HG03045 (cell line): ENCODE data around the gene GSDME.

Experiments
- ATAC-seq: cut with Tn5 transposase; IDR thresholded peaks from one replicate; pipeline ENCODE4 v1.9.1; 2021; ENCODE audit warnings: mild to moderate bottlenecking, moderate library complexity; ENCODE audit not compliant: unreplicated experiment

Gene GSDME

DNA sequence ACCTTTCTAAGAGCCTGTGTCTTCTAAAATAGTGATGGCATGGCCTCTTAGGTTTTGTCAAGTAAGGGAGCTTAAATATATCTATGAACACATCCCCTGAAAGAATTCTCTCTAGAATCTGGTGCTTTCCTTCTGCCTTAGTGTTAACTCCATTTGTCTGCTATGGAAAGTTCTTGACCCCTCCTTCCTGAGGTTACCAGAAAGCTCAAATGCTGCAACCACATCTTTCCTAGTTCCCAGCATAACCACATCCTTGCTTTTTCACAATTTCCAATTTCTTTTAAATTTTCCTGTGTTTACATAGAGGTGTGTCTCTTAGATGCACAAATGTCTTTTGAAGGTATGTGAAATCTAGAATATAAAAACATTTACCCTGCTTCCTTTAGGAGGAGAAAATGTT is 16.4 kb upstream of the GSDME start:
- no peak for ATAC-seq

DNA sequence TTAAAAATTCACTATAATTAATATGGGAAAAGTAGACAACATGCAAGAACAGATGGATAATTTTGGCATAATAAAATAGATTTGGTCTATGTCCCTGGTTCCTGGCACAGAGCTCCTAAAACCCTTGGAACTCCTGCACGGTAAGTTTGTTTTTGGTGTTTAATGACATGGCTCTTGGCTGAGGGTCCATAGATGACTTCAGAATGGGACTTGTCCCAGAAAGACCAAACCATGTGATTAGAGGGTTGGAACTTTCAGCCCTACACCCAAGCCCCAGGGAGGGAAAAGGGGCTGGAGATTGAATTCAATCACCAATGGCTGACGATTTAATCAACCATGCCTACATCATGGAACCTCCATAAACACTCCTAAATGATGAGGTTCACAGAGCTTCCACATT is 12.6 kb upstream of the GSDME start:
- ATAC-seq = no peak

DNA sequence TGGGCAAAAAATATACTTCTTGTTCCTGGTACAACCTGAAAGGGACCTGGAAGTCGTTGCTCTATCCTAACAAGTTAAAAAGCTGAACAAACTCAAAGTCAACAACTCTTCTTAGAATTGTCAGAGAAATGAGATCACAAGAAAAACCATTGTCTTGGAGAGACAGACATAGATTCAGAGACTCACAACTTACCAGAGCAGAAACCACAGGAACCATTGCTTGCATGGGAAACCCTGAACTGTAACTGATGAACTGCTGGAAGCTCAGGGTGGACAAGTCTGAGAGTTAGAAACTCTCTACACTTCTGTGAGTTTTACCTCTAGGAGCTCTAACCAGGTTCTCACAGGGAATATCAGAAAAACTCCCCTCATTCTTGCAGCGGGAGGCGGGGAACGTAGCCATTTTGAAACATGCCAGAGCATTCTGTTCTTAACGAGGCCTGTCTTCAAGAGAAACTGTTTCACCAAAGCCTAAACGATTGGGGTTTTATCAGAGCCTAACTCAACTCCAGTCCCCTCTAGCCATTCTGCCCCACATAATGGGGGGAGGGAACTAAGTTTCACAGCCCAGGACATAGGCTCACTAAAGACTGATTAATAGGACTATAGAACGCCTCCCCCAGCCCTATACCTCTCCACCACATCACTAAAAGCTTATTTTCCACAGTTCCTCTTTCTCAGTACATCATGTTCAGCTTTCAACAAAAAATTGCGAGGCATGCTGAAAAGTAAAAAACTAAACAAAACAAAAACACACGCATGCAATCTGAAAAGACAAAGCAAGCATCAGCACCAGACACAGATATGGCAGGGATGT is 12.0 kb upstream of the GSDME start:
- no peak for ATAC-seq

DNA sequence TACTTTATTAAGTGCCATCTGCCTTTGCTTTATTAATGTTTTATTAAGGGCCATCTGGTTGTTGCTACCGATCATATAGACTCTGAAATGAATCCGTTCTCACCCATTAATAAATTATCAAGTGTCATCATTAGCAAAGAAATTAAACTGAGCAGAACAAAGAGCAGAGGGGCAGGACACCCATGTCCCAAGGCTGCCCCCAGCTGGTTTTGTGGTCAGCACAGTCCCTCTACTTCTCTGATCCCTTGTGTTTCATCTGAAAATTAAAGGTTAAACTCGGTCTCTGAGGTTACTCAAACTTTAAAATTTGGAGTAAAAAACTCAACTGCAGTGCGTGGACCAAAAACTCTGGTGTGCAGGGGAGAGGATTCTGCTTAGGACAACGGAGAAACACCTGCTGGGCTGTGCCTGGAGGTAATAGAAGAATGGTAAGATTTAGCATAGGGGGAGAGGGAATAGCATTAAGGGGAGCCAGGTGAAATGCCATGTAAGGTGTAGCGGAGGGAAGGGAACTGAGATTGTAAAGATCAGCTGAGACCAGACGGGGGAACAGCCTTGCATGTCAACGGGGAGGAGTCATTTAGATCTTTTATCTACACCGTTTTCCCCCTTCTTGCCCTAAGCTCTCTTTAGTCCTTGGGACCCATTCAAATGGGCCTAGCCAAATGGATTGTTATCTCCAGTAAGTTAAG is 10.8 kb upstream of the GSDME start:
- ATAC-seq = no peak

DNA sequence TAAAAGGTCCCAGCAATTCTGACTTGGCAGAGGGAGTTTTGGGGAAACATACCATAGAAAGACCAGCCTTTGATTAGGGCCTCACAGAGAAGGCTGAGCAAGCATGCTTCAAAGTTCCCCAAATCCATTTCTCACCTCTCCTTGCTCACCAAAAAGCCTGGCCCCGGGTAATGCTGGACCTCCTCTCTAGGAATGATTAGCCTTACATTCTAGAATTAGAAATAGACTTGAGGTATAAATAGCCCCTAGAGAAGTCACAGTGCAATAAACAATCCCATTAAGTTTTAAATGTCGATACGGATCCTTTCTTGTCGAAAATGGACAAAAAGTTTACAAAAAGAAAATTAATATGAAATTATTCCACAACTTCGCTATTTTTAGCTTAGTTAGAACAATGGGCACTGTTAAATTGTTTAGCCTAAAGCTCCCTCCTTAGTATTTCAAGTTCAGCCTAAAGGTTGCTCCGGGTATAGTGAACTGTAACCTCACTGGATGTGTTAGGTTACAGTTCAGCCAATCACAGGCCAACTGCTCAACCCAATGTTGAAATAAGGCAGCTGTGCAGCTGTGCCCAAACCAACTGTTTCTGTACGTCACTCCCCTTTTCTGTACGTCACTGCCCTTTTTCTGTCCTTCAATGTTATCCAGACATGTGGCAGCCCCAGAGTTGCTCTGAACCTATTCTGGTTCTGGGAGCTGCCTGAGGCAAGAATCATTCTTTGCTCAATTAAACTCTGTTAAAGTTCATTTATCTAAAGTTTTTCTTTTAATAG is 7.9 kb upstream of the GSDME start:
- no peak for ATAC-seq

DNA sequence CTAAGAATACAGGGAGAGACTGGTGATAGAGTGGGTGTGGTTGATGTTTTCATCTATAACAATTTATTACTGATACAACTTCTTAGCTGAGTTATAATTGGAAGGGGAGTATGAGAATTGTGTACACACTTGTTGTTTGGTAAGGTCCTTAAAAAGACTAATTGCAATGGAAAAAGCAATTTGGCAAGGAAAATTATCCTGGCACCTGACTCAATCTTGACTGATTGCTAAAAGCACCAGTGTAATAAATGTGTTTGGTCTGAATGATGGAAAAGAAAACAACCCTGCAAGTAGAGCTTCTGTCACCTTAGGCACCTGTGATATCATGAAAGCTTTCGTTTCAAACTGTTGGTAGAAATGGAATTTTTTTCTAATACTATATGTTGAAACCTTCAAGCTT is 6.7 kb upstream of the GSDME start:
- ATAC-seq = no peak

DNA sequence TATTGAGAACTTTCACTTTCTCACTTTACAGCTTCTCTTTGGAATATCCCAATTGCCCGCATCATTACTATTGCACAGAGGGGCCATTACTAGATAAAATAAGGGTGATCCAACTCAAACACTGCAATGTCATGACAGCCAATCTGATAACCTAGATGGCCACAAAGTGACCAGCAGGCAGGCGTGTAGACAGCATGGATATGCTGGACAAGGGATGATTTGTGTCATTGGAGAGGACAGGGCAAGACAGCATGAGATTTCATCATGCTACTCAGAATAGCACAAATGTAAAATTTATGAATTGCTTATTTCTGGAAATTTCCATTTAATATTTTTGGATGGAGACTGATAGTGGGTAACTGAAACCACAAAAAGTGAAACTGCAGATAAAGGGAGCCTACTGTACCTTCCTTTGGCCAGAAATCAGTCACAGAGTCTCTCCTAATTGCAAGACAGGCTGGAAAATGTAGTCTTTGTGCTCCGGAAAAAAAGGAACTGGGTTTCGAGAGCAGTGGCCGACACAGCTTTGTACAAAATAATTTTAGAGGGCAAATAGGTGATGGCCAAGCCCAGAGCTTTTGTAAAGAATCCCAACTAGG is 6.1 kb upstream of the GSDME start:
- ATAC-seq = no peak

DNA sequence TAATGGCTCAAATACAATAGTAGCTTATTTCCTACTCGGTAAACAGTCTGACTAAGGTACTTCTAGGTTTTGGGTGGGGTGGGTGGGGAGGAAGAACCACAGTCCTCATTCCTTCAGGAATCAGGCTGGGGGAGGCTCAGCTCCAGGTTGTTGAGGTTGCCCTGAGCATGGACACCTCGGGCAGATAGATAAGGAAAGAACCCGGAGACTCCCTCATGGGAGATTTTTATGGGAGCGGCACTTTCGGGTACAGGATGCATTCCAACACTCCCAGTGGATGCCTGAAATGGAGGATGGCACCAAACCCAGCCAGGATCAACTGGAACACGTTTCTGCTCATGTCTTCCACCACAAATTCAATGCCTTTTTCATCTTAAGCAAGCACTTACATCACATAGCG is 5.5 kb upstream of the GSDME start:
- no peak for ATAC-seq

DNA sequence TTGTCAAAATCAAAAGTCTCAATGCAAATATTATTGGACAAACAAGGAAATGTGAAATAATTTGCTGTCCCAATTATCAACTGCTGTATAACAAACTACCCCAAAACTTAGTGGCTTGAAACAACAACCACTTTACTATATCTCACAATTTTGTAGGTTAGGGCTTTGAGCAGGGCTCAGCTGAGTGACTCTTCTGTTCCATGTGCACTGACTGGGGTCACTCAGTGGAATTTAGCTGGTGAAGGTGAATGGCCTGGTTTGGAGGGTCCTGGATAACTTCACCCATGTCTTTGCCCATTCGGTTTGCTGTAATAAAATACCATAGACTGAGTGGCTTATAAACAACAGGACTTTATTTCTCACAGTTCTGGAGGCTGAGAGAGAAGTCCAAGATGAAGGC is 3.7 kb upstream of the GSDME start:
- no peak for ATAC-seq

DNA sequence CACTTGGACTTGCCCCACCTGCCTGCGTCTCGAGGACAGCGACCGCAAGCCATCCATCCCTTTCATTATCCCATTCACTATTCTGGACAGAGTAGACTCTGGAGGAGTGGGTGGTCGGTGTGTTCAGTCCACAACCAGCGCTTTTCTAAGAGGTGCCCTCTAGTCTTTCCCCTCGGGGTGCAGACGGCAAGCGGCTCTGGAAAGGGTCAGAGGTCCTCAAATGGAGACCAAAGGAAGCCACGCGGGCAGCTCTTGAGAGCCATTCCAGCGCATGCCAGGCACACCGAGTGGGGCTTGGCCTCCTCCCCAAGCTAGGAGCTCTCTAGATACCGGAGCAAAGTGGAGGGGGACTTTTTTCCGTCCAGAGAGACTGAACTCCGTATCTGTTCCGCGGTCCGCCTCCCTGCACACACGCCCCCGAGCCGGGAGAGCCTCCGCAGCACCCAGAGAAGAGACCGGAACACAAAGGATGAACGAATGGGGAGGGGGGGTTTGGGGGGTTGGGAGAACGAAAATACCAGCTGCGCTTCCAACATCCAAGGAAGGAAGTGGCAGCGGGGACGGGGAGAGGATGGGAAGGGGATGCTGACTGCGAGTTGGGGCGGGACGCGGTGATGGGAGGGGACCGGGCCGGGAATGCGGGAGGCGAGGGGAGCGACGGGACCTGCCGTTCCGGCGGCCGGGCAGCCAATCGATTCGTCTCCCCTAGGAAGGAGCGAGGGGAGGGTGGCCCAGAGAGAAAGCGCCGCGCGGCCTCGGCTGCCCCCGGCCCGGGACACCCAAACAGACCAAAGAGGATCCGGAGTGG is 515 bp downstream of the GSDME start:
- ATAC-seq = peak; percentile 27

DNA sequence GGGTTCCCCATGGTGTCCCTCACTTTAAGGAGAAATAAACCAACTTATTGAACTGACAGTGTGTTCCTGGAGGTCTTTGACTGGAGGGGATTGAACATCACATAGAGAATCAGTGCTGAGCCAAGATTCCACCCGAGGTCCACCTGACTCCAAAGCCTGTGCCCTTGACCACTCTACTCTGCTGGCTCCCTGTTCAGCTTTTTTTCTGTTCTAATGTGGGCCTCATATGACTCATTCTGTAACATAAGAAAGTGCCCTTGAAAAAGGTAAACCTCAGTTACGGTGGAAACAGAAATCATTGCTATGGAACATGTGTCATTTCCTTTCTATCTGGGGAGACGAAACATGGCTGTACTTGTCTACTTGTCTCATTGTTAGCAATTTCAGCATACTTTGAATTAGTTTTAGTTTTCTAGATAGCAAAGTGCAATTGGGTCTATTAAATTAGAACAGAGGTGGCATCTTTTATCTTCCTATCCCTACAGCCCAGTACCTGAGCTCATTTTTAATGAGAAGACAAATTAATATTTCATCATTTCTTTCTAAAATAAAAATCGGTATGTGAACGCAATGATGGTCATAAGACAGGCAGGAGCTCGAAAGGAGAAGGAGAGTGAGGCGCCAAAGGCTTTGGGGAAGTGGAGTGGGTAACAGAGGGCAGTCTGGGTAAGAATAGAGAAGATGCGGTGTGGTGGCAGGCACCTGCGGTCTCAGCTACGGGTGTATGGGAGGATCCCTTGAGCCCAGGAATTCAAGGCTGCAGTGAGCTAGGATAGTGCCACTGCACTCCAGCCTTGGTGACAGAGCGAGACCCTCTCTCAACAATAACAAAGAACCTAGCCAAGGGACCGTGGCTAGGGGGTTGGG is 1.5 kb downstream of the GSDME start:
- ATAC-seq = peak; percentile 52

DNA sequence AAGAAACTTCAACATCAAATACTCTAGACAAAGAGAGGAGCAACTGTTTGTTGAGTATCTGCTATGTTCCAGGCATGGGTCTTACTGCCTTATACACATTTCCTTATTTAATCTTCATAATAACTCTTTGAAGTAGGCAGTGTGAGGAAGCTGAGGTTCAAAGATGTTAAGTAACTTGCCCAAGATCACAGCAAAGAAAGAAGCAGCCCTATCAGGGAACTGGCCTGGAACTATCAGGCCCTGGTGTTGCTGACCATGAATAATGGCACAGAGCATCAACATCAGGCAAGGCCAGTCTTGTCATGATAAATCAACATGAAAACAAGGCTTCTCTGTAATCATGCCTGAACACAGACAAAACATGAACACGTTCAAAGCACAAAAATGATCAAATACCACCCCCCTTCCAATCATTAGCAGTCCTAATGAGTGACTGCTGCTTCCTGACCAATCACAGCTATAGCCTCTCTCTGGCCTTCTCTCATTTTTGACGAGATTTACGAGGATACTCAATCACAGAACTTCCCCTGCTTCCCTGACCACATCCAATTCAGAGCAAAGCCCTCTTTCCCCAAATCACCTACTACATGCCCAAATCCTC is 2.3 kb downstream of the GSDME start:
- no peak for ATAC-seq

DNA sequence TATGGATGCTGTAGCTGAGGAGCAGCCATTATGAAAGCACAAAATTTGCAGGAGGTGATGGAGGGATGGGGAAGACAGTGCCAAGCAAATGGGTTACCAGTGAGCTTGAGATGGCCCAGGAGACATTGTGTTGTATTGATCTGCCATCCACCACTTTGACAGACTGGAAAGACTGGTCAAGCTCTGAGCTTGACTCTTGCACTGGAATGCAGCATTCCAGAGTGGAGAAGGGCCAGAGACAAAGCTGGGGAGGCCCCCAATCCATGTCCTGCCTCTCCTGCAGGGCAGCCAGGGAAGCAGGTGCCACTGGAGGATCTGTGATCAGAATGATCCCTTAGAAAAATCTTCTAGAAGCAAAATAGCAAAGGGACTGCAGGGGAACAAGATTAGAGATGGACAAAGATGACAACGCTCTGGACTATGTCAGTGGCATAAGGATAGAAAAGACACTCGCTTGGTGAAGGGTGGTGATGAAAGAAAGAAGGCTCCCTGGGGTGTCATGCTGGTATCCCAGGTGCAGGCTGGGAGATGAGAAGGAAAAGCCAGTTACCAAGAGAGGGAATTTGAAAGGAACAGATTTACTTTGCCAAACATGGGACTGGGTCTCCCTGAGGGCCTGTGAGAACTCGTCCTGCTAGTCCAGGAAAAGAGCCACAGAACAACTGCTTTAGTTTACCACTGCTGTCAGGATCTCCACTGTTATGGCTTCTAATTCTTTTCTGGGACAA is 5.0 kb downstream of the GSDME start:
- no peak for ATAC-seq

DNA sequence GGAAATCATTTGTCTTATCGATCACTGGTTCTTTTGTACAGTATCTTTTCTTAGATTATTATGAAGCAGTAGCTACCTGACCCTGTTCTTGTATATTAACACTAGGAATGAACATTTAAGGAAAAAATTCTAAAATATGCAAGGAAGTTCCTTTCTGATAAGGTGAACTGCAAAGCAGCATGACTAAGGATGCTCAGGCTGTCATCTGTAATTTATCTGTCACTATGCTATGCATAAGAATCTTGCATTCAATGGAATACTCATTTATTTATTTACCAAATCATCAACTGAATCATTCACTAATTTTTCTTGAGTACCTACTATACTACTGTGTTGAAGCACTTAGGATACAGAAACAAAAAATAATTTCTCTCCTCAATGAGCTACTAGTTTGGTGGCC is 5.8 kb downstream of the GSDME start:
- ATAC-seq = no peak

DNA sequence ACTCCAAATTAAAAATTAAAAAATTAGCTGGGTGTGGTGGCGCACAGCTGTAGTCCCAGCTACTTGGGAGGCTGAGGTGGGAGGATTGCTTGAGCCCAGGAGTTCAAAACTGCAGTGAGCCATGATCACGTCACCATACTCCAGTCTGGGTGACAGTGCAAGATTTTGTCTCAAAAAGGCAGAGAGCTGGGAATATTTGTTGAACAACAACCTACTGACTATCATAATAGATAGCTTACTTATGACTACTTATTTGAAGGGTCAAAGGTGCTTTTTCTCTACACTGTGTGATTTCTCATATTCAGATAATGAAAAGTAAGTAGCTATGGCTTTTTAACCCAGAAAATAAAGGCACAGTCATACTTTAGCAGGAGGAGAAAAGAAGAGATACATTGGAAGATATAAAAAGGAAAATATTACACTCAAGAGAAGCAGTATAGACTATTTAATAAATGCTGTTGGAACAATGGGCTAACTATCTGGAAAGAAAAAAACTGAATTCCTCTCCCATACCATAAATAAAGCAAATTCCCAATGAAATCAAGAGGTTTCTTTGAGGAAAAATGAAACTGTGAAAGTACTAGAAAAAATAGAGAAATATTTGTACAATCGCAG is 6.7 kb downstream of the GSDME start:
- no peak for ATAC-seq

DNA sequence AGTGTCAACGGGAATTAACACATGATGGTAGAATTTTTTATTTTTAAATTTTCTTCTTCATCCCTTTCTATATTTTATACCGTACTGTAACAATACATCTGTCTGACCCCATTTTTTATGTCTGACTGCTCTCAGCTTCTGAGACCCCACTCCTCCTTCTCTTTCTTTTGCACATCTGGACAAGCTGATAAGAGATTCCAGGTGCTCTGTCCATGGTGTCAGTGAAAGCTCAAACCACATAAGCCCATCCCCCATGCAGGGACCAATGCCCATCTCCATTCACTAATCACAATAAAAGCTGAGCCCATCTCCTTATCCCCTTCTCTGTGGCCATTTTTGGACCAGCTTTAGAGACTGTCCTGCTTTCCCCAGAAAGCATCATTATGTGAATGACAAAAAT is 8.7 kb downstream of the GSDME start:
- ATAC-seq = no peak

DNA sequence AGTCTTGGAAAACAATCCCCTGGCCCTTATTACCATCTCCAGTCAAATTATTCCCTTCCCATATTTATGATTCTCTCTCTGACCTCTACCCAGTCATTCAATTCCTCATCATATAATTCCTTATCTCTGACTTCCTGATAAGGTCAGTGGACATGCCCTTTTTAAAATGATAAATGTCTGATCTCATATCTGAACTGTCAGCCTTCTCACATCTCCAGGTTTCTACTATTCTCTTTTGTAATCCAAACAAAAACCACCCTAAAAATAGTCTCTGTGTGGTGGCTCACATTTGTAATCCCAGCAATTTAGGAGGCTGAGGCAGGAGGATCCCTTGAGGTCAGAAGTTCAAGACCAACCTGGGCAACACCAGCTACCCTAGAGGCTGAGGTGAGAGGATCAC is 11.9 kb downstream of the GSDME start:
- no peak for ATAC-seq

DNA sequence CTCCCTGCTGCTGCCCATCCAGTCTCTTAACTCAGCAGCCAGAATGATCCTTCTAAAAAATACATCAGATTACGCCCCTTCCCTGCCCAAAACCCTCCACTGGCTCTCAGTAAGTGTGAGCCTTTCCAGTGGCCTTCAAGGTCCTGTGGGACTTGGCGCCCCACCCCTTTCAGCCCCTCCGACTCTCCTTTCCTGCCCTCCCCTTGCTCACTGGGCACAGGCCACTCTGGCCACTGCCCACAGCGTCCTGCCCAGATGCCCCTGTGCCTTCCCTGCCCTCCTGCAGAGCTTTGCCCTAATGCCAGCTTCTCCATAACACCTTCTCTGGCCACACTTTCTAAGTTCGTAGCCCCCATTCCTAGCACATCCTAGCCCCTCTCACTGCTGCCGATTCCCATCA is 13.8 kb downstream of the GSDME start:
- ATAC-seq = no peak
